Measurements from ENCODE around the gene PHC2.

The PHC2 gene

GRCh38 chr1:33430692-33431593, at the start of gene PHC2:
TSS of gene PHC2 (minus strand) at chr1:33431095. CDS start at chr1:33375539, 55,556 bp downstream.
- DNase-seq (ENCODE audit: low spot score) = peak; percentile 73

GRCh38 chr1:33477451-33477850, 46.6 kb upstream of the PHC2 start:
- no peak for DNase-seq (ENCODE audit: low spot score)

GRCh38 chr1:33473900-33474299, 43.0 kb upstream of the PHC2 start:
- no peak for DNase-seq (ENCODE audit: low spot score)

- peak; percentile 92 for DNase-seq (ENCODE audit: low spot score)
Observed at GRCh38 chr1:33472269-33472980, 41.5 kb upstream of the PHC2 start, which contains the start of gene ZSCAN20. TSS of gene ZSCAN20 (plus strand) at chr1:33472645. CDS start at chr1:33479289, 6,644 bp downstream.

- DNase-seq (ENCODE audit: low spot score) = no peak
Observed at GRCh38 chr1:33471416-33471815, 40.5 kb upstream of the PHC2 start.

- peak; percentile 52 for DNase-seq (ENCODE audit: low spot score)
Observed at GRCh38 chr1:33470495-33471012, 39.7 kb upstream of the PHC2 start.

GRCh38 chr1:33469691-33470090, 38.8 kb upstream of the PHC2 start:
- no peak for DNase-seq (ENCODE audit: low spot score)

- no peak for DNase-seq (ENCODE audit: low spot score)
Observed at GRCh38 chr1:33468967-33469366, 38.1 kb upstream of the PHC2 start.

- no peak for DNase-seq (ENCODE audit: low spot score)
Observed at GRCh38 chr1:33468531-33468930, 37.6 kb upstream of the PHC2 start.

- DNase-seq (ENCODE audit: low spot score) = no peak
Observed at GRCh38 chr1:33468011-33468410, 37.1 kb upstream of the PHC2 start.

GRCh38 chr1:33466159-33466558, 35.3 kb upstream of the PHC2 start:
- no peak for DNase-seq (ENCODE audit: low spot score)

GRCh38 chr1:33465316-33465715, 34.4 kb upstream of the PHC2 start:
- DNase-seq (ENCODE audit: low spot score) = no peak

GRCh38 chr1:33464552-33464951, 33.7 kb upstream of the PHC2 start:
- DNase-seq (ENCODE audit: low spot score) = no peak

GRCh38 chr1:33462405-33463164, 31.7 kb upstream of the PHC2 start:
- DNase-seq (ENCODE audit: low spot score) = no peak

GRCh38 chr1:33460947-33461629, 30.2 kb upstream of the PHC2 start:
- DNase-seq (ENCODE audit: low spot score) = no peak

GRCh38 chr1:33460144-33460543, 29.2 kb upstream of the PHC2 start:
- no peak for DNase-seq (ENCODE audit: low spot score)

- DNase-seq (ENCODE audit: low spot score) = no peak
Observed at GRCh38 chr1:33459691-33460090, 28.8 kb upstream of the PHC2 start.

- DNase-seq (ENCODE audit: low spot score) = no peak
Observed at GRCh38 chr1:33456502-33456886, 25.6 kb upstream of the PHC2 start.

GRCh38 chr1:33455539-33456501, 24.9 kb upstream of the PHC2 start:
- DNase-seq (ENCODE audit: low spot score) = no peak

- no peak for DNase-seq (ENCODE audit: low spot score)
Observed at GRCh38 chr1:33454646-33455282, 23.9 kb upstream of the PHC2 start.

Measured in hematopoietic multipotent progenitor cell treated with erythropoietin and hydrocortisone succinate and interleukin-3 and kit ligand, for 15 days (in vitro differentiated cells).